CD4-positive, alpha-beta T cell treated with Interleukin-15 for 4 hours (primary cell): ENCODE results near the gene PCSK6.
"Not testable (repeated sequence)": the region's sequence is repeated elsewhere in the genome, so short reads cannot be mapped to it uniquely, and the experiment has no call there.

ENCODE experiments used
- DNase-seq: peaks from one replicate; pipeline ENCODE4 v3.0.0-alpha.2; 2020; ENCODE audit warnings: low spot score

The PCSK6 gene

GRCh38 chr15:101308604-101309435, 180.7 kb downstream of the PCSK6 start:
- no peak for DNase-seq

- DNase-seq: no peak
These were observed 181.5 kb downstream of the PCSK6 start for GRCh38 chr15:101307897-101308603.

GRCh38 chr15:101307048-101307896, 182.2 kb downstream of the PCSK6 start:
- no peak for DNase-seq

- no peak for DNase-seq
These were observed 183.0 kb downstream of the PCSK6 start for GRCh38 chr15:101306341-101307047.

GRCh38 chr15:101305820-101306255, 183.7 kb downstream of the PCSK6 start:
- no peak for DNase-seq

GRCh38 chr15:101303408-101303807, 186.1 kb downstream of the PCSK6 start:
- no peak for DNase-seq

GRCh38 chr15:101296418-101297405, 192.8 kb downstream of the PCSK6 start:
- no peak for DNase-seq

- DNase-seq: no peak
These were observed 193.8 kb downstream of the PCSK6 start for GRCh38 chr15:101295607-101296161.

GRCh38 chr15:101294731-101295606, 194.5 kb downstream of the PCSK6 start, which contains the start of gene SNRPA1:
Gene SNRPA1, minus strand, starts transcription at chr15:101295248. Its CDS starts 70 bp downstream, at chr15:101295178.
- DNase-seq: peak; percentile 95

GRCh38 chr15:101293122-101293521, 196.4 kb downstream of the PCSK6 start:
- no peak for DNase-seq

- DNase-seq: peak; percentile 68
These were observed 200.5 kb downstream of the PCSK6 start for GRCh38 chr15:101288905-101289513.

- DNase-seq: not testable (repeated sequence)
These were observed 202.2 kb downstream of the PCSK6 start for GRCh38 chr15:101287342-101287741.

GRCh38 chr15:101286471-101287114, 202.9 kb downstream of the PCSK6 start:
- no peak for DNase-seq

GRCh38 chr15:101283931-101284330, 205.6 kb downstream of the PCSK6 start:
- DNase-seq: no peak

GRCh38 chr15:101280007-101280406, 209.5 kb downstream of the PCSK6 start:
- no peak for DNase-seq

GRCh38 chr15:101277943-101278564, 211.5 kb downstream of the PCSK6 start:
- no peak for DNase-seq

GRCh38 chr15:101277038-101277822, 212.3 kb downstream of the PCSK6 start, which contains the start of gene SELENOS:
Gene SELENOS, minus strand, starts transcription at chr15:101277485. Its CDS starts 68 bp downstream, at chr15:101277417.
- DNase-seq: peak; percentile 79
